Thyroid gland (tissue), 4 donors: Measurements from ENCODE around the gene HMCES. TPM values are rescaled to one million over a fixed set of nuclear protein-coding genes. Genes with fewer than 3 reads are reported as not detected.

ENCODE experiments used
- DNase-seq, 2 donors: peaks; one replicate each; pipeline ENCODE4 v3.0.0-alpha.2; 2019
- H3K27ac ChIP-seq, 3 donors: fragments of 200-600 bp; sonication (generic); 1 replicate in 2 of 3; 2 replicates in 1 of 3; pipeline ENCODE4 v1.5.1; 2016 to 2019; ENCODE audit warnings: mild to moderate bottlenecking in 1 of 3, moderate library complexity in 1 of 3
- H3K27me3 ChIP-seq: fragments of 200-600 bp; sonication (generic); one replicate; pipeline ENCODE4 v1.5.1; 2019
- H3K36me3 ChIP-seq, 2 donors: fragments of 200-600 bp; sonication (generic); one replicate each; pipeline ENCODE4 v1.5.1; 2016 to 2019
- H3K4me1 ChIP-seq, 2 donors: fragments of 200-600 bp; sonication (generic); one replicate each; pipeline ENCODE4 v1.5.1; 2017 to 2019
- H3K4me3 ChIP-seq, 3 donors: fragments of 200-600 bp; sonication (generic); replicated peaks in 1 of 3; 1 replicate in 2 of 3; 2 replicates in 1 of 3; pipeline ENCODE4 v1.5.1; 2016; ENCODE audit warnings: mild to moderate bottlenecking in 1 of 3
- H3K9me3 ChIP-seq: fragments of 200-600 bp; sonication (generic); one replicate; pipeline ENCODE4 v1.5.1; 2017
- CTCF ChIP-seq, 6 experiments: fragments of 200-600 bp in 3 of 6; fragments of 450-650 bp in 3 of 6; sonication (generic) in 3 of 6; IDR thresholded peaks; one replicate each; pipeline ENCODE4 v1.5.1; 2016 to 2019; ENCODE audit warnings: antibody characterized with exemption in 6 of 6, mild to moderate bottlenecking in 2 of 6, inconsistent platforms in 1 of 6, moderate library complexity in 1 of 6
- POLR2A ChIP-seq, 2 donors: fragments of 450-650 bp; IDR thresholded peaks; one replicate each; pipeline ENCODE4 v1.6.1; 2017; ENCODE audit warnings: antibody characterized with exemption in 2 of 2, mild to moderate bottlenecking in 2 of 2, moderate library complexity in 1 of 2
- WGBS, 2 donors: methylation state at CpG; one replicate each; pipeline ENCODE4 v1.1.5; 2017; 5-methylcytosine and 5-hydroxymethylcytosine counted together
- intact Hi-C: fragments of 100-400 bp; cut with DNase I; formaldehyde crosslinking; loops from one replicate; pipeline ENCODE4 v1.15.1; 2023
- total RNA-seq, 4 donors: library from RNA; depleted of rRNA; stranded (reverse); fragments of >200 nt; gene quantifications; one replicate each; pipeline ENCODE4 v1.2.3, GENCODE V29; 2016

HMCES gene
- total RNA-seq, 4 donors from 2014 or later, result 23.7 to 30.9 (median 26.0) TPM

- intact Hi-C loops, result loop anchor here (10.0 kb wide), 1 partner anchor 195 kb away; no protein-coding TSS in a partner anchor
- peak; percentile 84 for DNase-seq
- TF ChIP-seq POLR2A (IDR thresholded peaks at IDR 0.05), result peak; percentile 85 to 93
- no peak for TF ChIP-seq CTCF (IDR thresholded peaks at IDR 0.05)
- Histone ChIP-seq H3K4me1 (peaks cover 20 to 27% of the 10 kb centered on the region in 2 donors), H3K4me3 (peak within 1 kb of the TSS; percentile 48 to 97 (median 68)), H3K27ac (peak within 1 kb of the TSS; percentile 37 to 87 (median 78)), H3K27me3 (no peaks in the 10 kb centered on the region), H3K36me3 (peaks cover 19 to 21% of the 10 kb centered on the region in 2 donors), H3K9me3 (no peaks in the 10 kb centered on the region)
- WGBS, 2 donors, result 0 to 1% methylated on average over 23 to 42 of the region's 48 CpGs
These were observed 29.2 kb upstream of the HMCES start, which contains the start of gene COPG1 for GRCh38 chr3:129249284-129250065. COPG1 (plus strand) TSS chr3:129249606; CDS start chr3:129249710, 104 bp downstream.

- Histone ChIP-seq H3K36me3 (peaks cover 51 to 54% of the 10 kb centered on the region in 2 donors), H3K4me1 (peaks cover 15 to 18% of the 10 kb centered on the region in 2 donors), H3K4me3 (no peak overlapping the region), H3K27me3 (no peaks in the 10 kb centered on the region), H3K9me3 (no peaks in the 10 kb centered on the region), H3K27ac (no peak overlapping the region)
- TF ChIP-seq POLR2A (IDR thresholded peaks at IDR 0.05) (no peak), CTCF (IDR thresholded peaks at IDR 0.05) (no peak)
- WGBS, 2 donors, result 95% methylated on average over 3 to 4 of the region's 4 CpGs
- intact Hi-C loops, result no loop called here
- no peak for DNase-seq
These were observed 25.9 kb upstream of the HMCES start for GRCh38 chr3:129252748-129253147.

- H3K27me3 ChIP-seq, result no peaks in the 10 kb centered on the region
- peaks cover 7 to 10% of the 10 kb centered on the region in 2 donors for H3K4me1 ChIP-seq
- 90 to 95% methylated on average over 12 of the region's 12 CpGs for WGBS, 2 donors
- no peak overlapping the region for H3K4me3 ChIP-seq
- DNase-seq, result no peak
- H3K36me3 ChIP-seq, result peaks cover 70 to 72% of the 10 kb centered on the region in 2 donors
- intact Hi-C loops, result no loop called here
- H3K9me3 ChIP-seq, result no peaks in the 10 kb centered on the region
- no peak for TF ChIP-seq POLR2A (IDR thresholded peaks at IDR 0.05)
- TF ChIP-seq CTCF (IDR thresholded peaks at IDR 0.05), result no peak
- H3K27ac ChIP-seq, result no peak overlapping the region
These were observed 24.0 kb upstream of the HMCES start for GRCh38 chr3:129254536-129255230.

- H3K27ac ChIP-seq, result no peak overlapping the region
- no peaks in the 10 kb centered on the region for H3K27me3 ChIP-seq
- H3K36me3 ChIP-seq, result peaks cover 86 to 88% of the 10 kb centered on the region in 2 donors
- TF ChIP-seq CTCF (IDR thresholded peaks at IDR 0.05) (no peak), POLR2A (IDR thresholded peaks at IDR 0.05) (no peak)
- intact Hi-C loops, result no loop called here
- H3K4me1 ChIP-seq, result no peaks in the 10 kb centered on the region
- H3K4me3 ChIP-seq, result no peak overlapping the region
- DNase-seq, result no peak
- WGBS, 2 donors, result 96 to 97% methylated on average over 6 of the region's 6 CpGs
- H3K9me3 ChIP-seq, result no peaks in the 10 kb centered on the region
These were observed 22.4 kb upstream of the HMCES start for GRCh38 chr3:129256270-129256669.

GRCh38 chr3:129257609-129258008, 21.1 kb upstream of the HMCES start:
- Histone ChIP-seq H3K4me1 (no peaks in the 10 kb centered on the region), H3K36me3 (peaks cover 88 to 96% of the 10 kb centered on the region in 2 donors), H3K4me3 (no peak overlapping the region), H3K9me3 (no peaks in the 10 kb centered on the region), H3K27me3 (no peaks in the 10 kb centered on the region), H3K27ac (no peak overlapping the region)
- no peak for DNase-seq
- 91 to 94% methylated on average over 11 of the region's 11 CpGs for WGBS, 2 donors
- no peak for TF ChIP-seq CTCF (IDR thresholded peaks at IDR 0.05)
- TF ChIP-seq POLR2A (IDR thresholded peaks at IDR 0.05), result no peak
- intact Hi-C loops, result no loop called here
